HG03565 (cell line): ENCODE measurements around the gene TMEM11.

Experiments
- ATAC-seq: cut with Tn5 transposase; IDR thresholded peaks from one replicate; pipeline ENCODE4 v1.9.1; 2021; ENCODE audit warnings: mild to moderate bottlenecking, moderate library complexity; ENCODE audit not compliant: unreplicated experiment

The TMEM11 gene

DNA sequence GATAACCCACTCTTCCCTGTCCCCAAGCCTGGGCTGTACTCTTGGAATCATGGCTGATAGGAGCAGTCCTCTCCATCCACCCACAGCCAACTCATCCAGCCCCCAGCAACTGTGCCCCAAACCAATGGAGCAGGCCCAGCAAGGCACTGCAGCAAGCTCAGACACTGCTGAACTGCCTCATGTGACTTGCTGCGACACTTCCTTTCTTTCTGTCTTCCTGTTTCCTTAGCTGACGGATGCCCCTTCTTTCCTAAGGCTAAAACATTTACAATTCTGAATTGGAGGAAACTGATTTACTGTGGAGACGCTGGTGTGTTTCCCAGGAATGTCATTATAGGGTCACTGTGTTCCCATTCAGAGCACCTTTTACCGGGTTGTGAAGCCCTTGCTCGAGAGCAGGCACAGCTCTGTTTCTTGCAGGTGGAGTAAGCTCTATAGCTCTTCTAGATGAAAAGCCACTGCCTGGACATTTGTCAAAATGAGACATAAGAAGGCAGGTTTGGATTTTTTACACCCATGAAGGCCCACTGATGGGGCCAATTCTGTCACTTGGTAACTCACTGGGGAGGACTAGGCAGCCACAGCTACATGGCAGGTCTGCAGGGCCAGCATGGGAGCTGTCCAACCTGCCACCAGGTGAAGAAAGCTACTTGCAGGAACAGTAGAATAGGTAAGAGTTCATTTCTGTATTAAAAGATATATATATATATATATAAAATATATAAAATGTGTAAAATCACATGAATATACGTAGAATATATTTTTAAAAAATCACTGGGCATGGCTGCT, 27.4 kb downstream of the TMEM11 start:
- no peak for ATAC-seq

DNA sequence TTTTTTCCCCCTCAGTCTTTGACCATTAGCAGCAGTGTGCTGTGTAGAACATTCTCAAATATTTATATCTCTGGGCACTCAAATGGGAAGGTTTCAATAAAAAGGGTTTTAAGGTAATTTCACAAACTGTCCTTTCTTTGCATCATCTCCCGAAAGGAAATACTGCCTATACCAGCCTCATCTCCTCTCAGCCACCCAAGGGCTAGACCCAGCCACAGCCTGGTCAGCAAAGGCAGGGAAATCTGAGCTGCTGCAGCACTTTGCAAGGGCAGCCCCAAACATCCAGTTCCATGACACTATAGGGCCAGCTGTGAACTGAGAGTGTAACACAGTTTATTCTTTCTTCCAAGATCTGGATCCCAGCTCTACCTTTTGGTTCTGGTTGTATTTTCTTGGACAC, 28.9 kb downstream of the TMEM11 start:
- no peak for ATAC-seq

DNA sequence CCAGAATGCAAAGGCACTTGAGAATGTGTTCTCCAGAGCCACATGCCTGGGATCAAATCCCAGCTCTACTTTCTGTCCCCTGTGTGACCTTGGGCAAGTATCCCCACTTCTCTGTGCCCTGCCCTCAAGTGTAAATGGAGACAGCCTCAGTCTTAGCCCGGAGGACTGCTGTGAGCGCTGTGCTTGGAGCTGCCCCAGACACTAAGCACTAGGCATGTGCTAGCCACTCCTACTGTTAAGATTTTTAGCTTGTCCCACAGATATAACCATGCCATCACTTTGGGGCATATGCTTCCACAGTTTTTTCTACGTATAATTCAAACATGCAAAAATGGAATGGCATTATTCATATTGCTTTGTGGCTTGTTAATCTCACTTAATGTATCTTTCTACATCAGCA, 29.4 kb downstream of the TMEM11 start:
- no peak for ATAC-seq

DNA sequence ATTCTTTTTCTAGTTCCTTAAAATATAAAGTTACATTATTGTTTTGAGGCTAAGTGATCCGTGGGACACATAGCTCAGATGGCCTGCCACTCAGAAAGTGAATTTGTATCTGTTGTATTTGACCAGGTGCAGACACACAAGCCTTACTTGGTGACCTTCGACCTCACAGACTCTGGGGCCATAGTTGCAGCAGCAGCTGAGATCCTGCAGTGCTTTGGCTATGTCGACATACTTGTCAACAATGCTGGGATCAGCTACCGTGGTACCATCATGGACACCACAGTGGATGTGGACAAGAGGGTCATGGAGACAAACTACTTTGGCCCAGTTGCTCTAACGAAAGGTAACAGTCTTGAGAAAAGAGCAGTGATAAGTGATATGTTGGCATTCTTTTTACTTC, 30.5 kb downstream of the TMEM11 start:
- no peak for ATAC-seq

DNA sequence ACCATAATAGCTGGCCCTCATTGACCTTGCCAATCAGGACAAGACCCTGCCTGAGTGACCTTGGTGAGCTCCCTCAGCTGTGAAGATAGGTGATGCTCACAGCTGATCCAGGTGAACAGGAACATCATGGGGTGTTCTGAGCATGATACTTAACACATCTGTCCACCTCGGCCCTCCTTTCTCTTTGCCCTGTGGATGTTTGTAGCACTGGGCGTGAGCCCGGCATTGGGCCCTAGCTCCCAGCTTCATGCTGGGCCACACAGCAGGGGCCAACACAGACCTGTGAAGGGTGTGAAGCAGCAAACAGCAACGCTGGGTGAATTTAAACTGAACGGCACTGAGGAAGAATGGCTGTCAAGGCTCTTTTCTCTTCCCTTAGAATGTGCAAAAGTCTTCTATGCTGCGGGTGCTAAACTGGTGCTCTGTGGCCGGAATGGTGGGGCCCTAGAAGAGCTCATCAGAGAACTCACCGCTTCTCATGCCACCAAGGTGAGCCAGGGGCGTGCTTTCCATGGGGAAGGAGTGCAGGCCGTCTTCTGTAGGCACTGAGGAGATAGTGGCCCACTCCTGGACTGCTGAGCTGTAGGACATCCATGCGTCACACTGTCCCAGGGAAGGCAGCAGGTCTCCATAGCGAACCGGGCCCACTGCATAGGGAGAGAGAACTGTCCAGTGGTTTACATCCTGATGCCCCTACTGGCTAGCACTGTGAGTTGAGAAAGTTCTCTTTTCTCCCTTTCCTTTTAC, 35.9 kb downstream of the TMEM11 start:
- no peak for ATAC-seq

DNA sequence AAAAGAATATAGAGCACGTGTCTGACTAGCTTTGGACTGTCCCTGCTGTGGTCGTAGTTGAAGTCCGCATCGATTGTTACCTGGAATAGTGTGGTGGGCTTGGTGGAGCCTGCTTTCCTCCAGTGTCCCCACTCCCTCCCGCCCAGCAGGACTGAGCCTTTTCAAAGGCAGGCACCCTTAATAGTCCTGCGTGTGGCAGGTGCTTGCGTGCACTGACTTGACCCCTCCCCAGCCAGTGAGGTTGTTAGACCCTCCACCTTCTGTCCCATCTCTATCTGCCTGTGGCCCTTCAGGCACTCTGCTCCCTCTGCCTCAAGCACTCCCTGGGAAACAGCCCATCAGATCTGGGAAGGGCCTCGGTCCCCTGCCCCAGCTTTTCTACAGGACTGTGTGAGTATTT, 36.6 kb downstream of the TMEM11 start:
- ATAC-seq: no peak

DNA sequence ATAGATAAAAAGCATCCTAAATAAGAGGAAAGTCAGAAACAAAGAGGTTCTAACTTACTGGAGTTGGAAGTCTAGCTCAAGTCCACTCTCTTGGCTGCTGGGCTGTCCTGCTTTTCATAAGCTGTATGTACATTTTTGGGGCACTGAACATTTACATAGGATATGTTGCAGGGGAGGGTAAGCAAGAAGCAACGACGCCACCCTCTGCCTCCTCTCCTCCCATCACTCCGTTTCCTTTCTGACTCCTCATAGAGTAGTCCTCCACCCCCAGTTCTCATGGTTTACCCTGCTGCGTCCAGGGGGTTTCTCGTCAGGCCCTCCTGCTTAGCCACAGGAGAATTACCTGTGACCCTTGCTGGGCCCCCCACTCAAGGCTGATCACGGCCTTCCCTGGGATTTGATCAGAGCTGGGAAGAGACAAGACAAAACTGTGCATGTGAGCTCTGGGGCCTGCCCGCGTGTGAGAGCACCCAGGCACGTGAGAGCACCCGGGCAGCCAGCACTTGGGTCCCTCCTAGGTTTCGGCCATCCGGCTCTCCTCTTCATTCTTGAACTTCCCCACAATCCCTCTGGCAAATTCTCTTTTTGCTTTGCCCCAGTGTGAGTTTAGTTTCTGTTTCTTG, 37.1 kb downstream of the TMEM11 start:
- no peak for ATAC-seq

DNA sequence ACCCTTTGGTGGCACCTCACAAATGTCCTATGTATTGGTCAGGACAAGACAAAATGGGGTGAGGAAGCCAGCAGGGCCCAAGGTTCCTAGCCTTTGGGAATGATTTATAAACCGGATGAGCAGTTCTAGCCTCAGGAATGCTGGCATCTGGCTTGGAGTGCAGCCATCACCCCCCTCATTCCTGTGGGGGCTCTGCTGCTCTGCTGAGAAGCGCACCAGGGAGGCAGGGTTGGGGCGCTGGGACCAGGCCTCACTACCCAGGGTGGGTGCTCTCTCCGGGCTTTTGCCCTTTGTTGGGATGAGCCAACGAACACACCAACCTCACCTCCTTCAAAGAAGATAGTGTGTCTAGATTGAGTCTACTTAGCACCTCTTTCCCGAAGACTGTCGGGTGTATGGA, 39.2 kb downstream of the TMEM11 start:
- ATAC-seq: no peak

DNA sequence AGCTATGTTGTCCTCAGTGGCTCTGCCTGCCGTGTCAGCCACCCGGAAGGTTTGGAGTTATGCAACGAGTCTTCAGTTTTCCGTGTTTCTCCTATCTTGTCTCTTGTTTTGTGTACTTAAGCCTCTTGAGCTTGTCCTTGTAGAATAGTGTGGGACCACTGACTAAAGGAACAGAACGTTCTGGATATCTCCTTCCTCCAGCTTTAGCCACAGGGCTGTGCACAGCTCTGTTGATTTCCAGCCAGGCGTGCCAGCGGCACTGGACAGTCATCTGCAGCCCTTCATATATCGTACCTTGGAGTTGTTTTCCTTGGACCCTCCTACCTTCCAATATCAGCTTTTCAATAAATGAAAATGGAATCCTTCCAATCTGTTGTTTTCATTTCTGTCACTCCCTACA, 39.8 kb downstream of the TMEM11 start:
- ATAC-seq: no peak

DNA sequence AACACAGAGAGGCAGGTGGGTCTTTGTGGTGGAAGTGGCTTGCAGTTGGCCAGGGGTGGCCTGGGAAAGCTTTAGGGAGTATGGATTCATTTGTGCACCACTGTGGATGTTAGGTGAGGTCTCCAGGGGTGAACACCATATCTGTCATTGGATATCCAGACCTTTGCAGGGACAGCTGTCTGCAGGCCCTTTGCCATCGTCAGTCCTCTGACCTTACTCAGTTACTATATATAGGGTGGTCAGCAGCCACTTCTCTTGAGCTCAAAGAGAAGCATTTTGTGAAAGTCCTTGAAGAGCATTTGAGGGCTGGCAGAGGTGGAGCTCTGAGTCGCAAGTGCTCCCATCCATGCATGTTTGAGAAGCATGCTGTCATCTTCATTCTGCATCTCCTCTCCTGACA, 40.4 kb downstream of the TMEM11 start:
- no peak for ATAC-seq

DNA sequence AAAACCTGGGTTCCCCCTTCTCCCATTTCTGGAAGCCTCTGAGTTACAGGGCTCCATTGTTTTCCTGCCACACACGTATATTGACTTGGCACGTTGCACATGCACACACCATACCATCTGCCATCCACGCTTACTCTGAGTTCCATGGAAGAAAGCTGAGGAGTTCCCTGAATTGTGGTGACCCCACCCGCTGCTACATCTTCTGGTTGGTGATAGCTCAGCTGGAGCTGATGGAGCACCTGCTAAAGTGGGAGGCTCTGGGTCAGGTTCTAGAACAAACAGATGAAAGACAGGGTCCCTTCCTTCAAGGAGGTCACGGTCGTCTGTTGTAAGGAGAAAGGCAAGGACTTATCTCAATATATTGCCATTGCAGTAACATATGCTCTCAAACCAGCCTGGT, 41.1 kb downstream of the TMEM11 start:
- no peak for ATAC-seq

DNA sequence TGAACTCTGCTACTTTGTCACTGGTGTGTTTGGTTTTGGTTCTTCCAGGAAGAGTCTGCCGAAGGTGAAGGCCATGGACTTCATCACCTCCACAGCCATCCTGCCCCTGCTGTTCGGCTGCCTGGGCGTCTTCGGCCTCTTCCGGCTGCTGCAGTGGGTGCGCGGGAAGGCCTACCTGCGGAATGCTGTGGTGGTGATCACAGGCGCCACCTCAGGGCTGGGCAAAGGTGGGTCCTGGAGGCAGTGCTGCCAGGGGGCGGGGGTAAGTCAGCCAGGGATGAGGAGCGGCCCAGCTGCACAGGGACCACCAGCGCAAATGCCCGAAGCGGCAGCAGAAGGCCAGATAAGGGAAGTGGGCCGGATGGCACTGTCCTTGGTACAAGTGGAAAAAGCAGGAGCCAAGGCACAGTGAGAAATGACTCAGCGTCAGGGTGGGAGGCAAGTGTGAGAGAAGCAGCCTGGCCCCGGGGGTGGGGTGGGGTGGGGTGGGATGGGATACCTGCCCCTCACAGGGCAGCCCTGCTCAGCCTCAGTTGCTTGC, 41.9 kb downstream of the TMEM11 start:
- no peak for ATAC-seq

DNA sequence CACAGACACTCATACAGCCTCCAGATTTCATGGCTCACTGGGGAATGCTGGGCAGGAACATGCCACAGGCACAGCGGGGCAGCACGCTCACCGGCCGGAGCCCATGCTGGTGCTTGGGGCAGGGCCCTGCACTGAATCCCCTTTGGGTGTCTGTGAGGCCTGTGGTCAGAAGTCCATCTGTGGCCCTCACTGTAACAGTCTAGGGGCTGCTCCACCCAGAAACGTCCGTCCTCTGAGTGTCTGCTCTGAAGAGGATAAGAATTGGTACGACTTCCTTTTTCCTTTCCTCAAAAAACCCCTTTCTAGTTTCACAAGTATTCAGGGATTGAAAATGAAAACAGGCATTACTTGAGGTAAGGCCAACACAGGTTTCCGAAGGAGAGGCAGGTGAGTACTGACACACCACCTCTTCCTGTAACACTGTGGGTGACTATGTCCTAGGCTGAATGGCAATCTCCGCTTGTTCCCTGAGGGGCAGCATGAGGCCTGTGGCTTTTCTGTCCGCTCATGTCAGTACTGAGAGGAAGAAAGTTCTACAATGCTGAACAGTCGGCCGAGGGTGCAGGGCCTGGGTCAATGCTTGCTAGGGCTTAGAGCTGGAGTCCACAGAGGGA, 42.5 kb downstream of the TMEM11 start:
- peak; percentile 59 for ATAC-seq

DNA sequence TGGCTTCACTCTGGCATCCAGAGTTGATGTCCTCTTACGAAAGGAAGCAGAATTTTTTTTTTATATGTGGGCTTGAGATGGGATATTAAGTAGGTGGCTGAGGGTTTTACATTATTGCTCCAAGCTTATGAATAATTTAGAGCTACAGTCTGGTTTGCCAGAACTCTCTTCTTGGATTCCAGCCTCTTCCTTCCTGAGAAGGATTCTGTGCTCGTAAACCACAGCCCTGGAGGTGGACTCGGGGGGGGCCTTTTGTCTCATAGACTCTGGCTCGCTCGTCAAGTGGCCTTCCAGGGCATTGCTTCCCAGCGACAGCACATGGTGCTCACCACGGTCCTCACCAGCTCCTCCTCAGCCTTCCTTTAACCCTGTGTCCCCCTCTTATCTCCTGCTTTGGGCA, 43.2 kb downstream of the TMEM11 start:
- ATAC-seq: no peak

DNA sequence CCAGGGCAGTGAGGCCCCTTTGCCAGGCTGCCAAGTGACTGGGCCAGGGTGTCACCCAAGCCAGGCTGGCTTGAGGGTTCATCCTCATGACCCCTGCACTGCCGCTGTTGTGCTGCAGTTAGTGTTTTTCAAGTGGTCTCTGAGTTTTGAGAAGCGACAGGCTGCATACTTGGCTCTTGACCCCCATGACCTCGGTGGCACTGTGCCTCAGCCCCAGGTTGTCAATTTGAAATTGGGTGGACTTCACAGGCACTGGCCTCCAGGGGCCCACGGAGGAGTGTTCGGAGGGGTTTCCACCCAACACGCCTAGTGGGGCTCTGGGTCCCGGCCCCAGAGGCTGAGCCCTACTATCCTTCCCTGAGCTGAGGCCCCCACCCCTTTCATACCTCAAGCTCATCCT, 44.5 kb downstream of the TMEM11 start:
- no peak for ATAC-seq

DNA sequence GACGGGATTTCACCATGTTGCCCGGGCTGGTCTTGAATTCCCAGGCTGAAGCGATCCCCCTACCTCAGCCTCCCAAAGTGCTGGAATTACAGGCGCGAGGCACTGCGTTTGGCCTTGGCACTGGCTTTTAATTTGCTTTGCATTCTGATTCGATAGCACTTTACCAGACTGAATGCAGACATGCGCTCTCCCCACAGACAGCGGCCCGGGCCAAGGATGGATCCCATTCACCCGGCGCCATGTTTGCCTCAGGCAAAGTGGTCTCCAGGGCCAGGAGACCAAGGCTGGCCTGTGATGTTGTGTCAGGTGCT, 45.5 kb downstream of the TMEM11 start:
- ATAC-seq: no peak

DNA sequence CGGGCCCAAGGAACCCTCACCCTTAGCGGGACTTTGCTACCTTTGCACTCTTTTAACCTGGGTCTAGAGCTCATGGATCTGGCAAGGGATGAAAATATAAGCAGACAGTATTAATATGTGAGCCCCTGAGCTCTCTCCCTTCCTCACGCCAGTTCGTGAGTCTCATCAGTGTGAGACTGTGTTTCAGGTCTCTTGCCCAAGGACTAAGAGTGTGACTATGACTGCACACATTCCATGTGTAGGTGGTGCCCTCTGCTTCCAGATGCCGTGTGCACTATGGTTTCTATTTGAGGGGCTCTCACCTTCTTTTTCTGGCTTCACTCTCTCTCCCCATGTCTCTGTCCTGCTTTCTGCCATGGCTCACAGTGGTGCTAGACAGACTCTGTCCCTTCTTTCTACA, 46.7 kb downstream of the TMEM11 start:
- ATAC-seq: no peak

DNA sequence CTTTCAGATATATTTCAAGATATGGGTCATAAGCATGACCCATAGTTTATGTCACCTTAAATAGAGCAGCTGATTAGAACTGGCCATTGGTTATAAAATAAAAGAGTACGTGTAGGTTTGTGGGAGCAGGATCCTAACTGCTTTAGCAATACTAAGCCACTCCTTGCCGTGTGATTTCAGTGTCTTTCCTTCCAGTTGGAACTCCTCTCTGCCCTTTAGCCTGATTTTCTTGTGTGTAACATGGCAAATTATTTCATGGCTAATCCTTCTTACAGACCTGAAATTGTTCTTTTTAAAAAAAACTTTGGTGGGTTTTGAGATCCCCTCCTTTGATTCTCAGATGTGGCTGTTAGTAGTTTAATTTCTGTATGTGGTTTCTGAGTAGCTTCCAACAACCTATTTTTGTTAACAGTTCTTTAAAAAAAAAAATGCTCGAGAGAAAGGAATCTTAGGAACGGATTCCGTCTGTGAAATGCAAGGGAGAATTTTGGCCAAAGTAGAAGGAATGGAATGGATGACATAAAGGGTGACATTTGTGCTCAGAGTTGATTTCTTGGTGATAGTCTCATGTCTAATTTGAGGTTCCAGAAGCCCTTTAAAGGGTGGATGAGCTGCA, 47.3 kb downstream of the TMEM11 start:
- ATAC-seq: no peak

DNA sequence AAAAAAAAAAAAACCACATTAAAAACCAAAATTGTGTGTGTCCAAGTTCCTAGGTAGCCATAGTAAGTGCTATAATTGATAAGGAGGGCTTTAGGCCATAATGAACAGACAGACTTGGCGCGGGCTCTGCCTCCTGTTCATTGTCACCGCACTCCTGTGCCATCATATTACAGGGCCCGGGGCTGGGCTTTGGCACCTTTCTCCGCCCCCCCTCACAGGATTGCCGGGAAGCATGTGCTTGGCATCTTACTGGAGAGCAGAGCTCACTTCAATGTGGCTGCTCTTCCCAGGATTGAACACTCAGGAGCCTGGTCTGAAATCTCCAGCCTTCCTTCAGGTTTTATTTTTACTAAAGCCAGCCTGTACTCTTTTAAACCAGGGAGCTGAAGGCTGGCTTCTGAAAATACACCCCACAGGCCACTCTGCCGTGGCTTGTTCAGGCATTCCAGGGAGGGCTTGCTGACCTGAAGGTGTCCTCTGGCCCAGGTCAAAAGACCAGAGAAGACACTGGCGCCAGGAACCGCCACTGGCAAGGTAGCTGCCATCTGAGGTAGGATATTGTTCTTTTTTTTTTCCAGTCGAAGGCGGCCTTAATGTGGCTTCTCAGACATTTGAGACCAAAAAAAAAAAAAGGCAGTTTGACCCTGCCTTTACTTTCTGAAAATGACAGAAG, 47.9 kb downstream of the TMEM11 start:
- no peak for ATAC-seq

DNA sequence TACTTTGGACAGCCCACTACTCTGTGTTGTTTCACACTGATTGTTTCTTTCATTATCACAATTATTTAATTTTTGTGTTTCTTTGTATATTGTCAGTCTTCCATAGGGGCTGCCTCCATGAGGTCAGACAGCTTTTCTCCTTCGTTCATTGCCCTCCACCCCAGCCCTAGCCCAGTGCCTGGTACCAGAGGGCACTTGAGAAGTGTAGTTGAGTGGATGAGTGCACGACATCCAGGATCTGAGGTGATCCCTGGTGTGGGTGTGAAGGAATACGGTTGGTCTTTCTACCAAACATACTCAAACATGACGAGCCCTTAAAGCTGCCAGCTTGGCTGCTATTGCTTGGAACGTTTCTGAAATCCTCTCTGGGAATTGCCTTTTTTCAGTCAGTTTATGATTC, 49.3 kb downstream of the TMEM11 start:
- ATAC-seq: no peak

DNA sequence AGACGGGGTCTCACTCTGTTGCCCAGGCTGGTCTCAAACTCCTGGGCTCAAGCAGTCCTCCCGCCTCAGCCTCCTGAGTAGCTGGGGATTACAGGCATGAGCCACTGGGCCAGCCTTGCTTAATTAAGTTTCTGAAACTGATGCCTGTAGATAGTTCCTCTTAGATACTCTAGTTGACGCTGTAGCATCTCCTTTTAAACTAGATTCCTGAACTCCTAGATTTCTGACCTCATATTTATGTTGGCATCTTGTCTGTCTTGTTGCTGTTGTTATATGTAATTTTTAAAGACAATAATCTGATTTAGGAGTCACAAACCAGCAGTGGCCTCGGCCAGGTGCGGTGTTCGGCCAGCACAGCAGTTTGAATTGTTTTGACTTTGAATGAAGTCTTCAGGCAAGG, 49.7 kb downstream of the TMEM11 start:
- no peak for ATAC-seq
